SK-N-SH (cell line): ENCODE data around the gene INHBB. TPM values are rescaled to one million over a fixed set of nuclear protein-coding genes. Genes with fewer than 3 reads are reported as not detected.

Source experiments
- CTCF ChIA-PET: fragments of 300-600, 350-600 bp; formaldehyde crosslinking; extraction: SDS; loops from one replicate; lab custom pipeline; 2021; lab: Yijun Ruan, JAX
- POLR2A ChIA-PET: fragments of 350-600 bp; sonication (Branson Sonifier 250); formaldehyde crosslinking; extraction: SDS; loops from one replicate; lab custom pipeline; 2020; ENCODE audit warnings: antibody characterized with exemption, inconsistent platforms; lab: Yijun Ruan, JAX
- DNase-seq: peaks from one replicate; pipeline ENCODE4 v3.0.0; 2012
- H2AFZ ChIP-seq: fragments of 200-600 bp; sonication (generic); 2 replicates; pipeline ENCODE4 v1.8.1; 2016; ENCODE audit warnings: antibody characterized with exemption, mild to moderate bottlenecking, low read depth
- H3F3A ChIP-seq: fragments of 200-600 bp; sonication (generic); replicated peaks from 2 replicates; pipeline ENCODE3; 2016; ENCODE audit warnings: antibody characterized with exemption, mild to moderate bottlenecking; ENCODE audit not compliant: insufficient read depth
- H3K27ac ChIP-seq, 2 experiments: fragments of 200-500 bp in 1 of 2; fragments of 200-600 bp in 1 of 2; sonication (Bioruptor generic) in 1 of 2; sonication (generic), shearing (Covaris generic) in 1 of 2; 2 replicates each; pipeline versions ENCODE4 v1.5.1 to v1.6.1; 2014 to 2016; ENCODE audit warnings: low read depth in 2 of 2, inconsistent platforms in 1 of 2, low read length in 1 of 2, mild to moderate bottlenecking in 1 of 2, mixed read lengths in 1 of 2
- H3K27me3 ChIP-seq: fragments of 200-600 bp; sonication (generic), shearing (Covaris generic); 2 replicates; pipeline ENCODE4 v1.6.1; 2016; ENCODE audit warnings: mixed run types; ENCODE audit not compliant: insufficient read depth
- H3K36me3 ChIP-seq, 2 experiments: fragments of 200-500 bp in 1 of 2; fragments of 200-600 bp in 1 of 2; sonication (Bioruptor generic) in 1 of 2; sonication (generic) in 1 of 2; replicated peaks in 1 of 2; 2 replicates each; pipeline versions ENCODE3 to v1.5.1; 2014 to 2016; ENCODE audit warnings: low read length in 1 of 2, mild to moderate bottlenecking in 1 of 2; ENCODE audit not compliant: insufficient read depth in 2 of 2, control insufficient read depth in 1 of 2
- H3K4me1 ChIP-seq, 2 experiments: fragments of 200-500 bp in 1 of 2; fragments of 200-600 bp in 1 of 2; sonication (Bioruptor generic) in 1 of 2; sonication (generic), shearing (Covaris generic) in 1 of 2; 2 replicates each; pipeline versions ENCODE4 v1.5.1 to v1.6.1; 2014 to 2016; ENCODE audit warnings: low read depth in 1 of 2, low read length in 1 of 2, mixed run types in 1 of 2; ENCODE audit not compliant: insufficient read depth in 2 of 2, control insufficient read depth in 1 of 2
- H3K4me2 ChIP-seq: fragments of 200-600 bp; sonication (generic), shearing (Covaris generic); 2 replicates; pipeline ENCODE4 v1.6.1; 2017; ENCODE audit warnings: mixed run types
- H3K4me3 ChIP-seq, 2 experiments: fragments of 200-500 bp in 1 of 2; fragments of 200-600 bp in 1 of 2; sonication (Bioruptor generic) in 1 of 2; sonication (generic), shearing (Covaris generic) in 1 of 2; 2 replicates each; pipeline versions ENCODE4 v1.5.1 to v1.8.1; 2014 to 2016; ENCODE audit warnings: low read depth in 2 of 2, inconsistent platforms in 1 of 2, low read length in 1 of 2, mild to moderate bottlenecking in 1 of 2, mixed read lengths in 1 of 2, moderate library complexity in 1 of 2
- H3K79me2 ChIP-seq: fragments of 200-600 bp; sonication (generic); 2 replicates; pipeline ENCODE4 v1.8.1; 2017; ENCODE audit warnings: mild to moderate bottlenecking; ENCODE audit not compliant: insufficient read depth
- H3K9ac ChIP-seq: fragments of 200-600 bp; sonication (generic); 2 replicates; pipeline ENCODE4 v1.6.1; 2017; ENCODE audit warnings: mixed run types
- H3K9me2 ChIP-seq: fragments of 200-600 bp; sonication (generic); 2 replicates; pipeline ENCODE4 v1.6.1; 2017; ENCODE audit warnings: mixed run types
- H3K9me3 ChIP-seq: fragments of 200-600 bp; sonication (generic); 2 replicates; pipeline ENCODE4 v1.6.1; 2017; ENCODE audit warnings: mixed run types, mild to moderate bottlenecking, moderate library complexity
- H4K20me1 ChIP-seq: fragments of 200-600 bp; sonication (generic); 2 replicates; pipeline ENCODE4 v1.6.1; 2017; ENCODE audit warnings: mild to moderate bottlenecking, mixed run types; ENCODE audit not compliant: insufficient read depth
- ELF1 ChIP-seq: IDR thresholded peaks from 2 replicates; pipeline ENCODE4 v1.4.0; 2012
- EZH2phosphoT487 ChIP-seq: fragments of 200-600 bp; sonication (generic); IDR thresholded peaks from 2 replicates; pipeline ENCODE4 v1.6.1; 2017; ENCODE audit warnings: low read depth, mixed run types, mild to moderate bottlenecking, antibody characterized with exemption, moderate library complexity, borderline replicate concordance
- FOXJ3 ChIP-seq: sonication (generic); formaldehyde crosslinking; IDR thresholded peaks from 2 replicates; pipeline ENCODE4 v1.5.1; 2020; ENCODE audit warnings: mild to moderate bottlenecking, missing genetic modification reagents
- GABPA ChIP-seq: IDR thresholded peaks from 2 replicates; pipeline ENCODE4 v1.4.0; 2012; ENCODE audit warnings: low read depth, mild to moderate bottlenecking
- GATA2 ChIP-seq: sonication (generic); formaldehyde crosslinking; IDR thresholded peaks from 2 replicates; pipeline ENCODE4 v1.5.0; 2020; ENCODE audit warnings: mild to moderate bottlenecking, missing genetic modification reagents
- MEF2A ChIP-seq: IDR thresholded peaks from 2 replicates; pipeline ENCODE4 v1.4.0; 2012; ENCODE audit warnings: low read depth, borderline replicate concordance
- MXI1 ChIP-seq: IDR thresholded peaks from 2 replicates; pipeline ENCODE4 v1.6.1; 2012; ENCODE audit warnings: mild to moderate bottlenecking, low read depth, low read length, improper control_type of control experiment
- NFIC ChIP-seq: IDR thresholded peaks from 2 replicates; pipeline ENCODE4 v1.4.0; 2012; ENCODE audit warnings: borderline replicate concordance
- NRF1 ChIP-seq: IDR thresholded peaks from 2 replicates; pipeline ENCODE4 v1.6.1; 2012; ENCODE audit warnings: low read depth, mild to moderate bottlenecking, low read length
- POLR2AphosphoS5 ChIP-seq: IDR thresholded peaks from 2 replicates; pipeline ENCODE4 v1.6.1; 2012; ENCODE audit warnings: low read depth, low read length
- RCOR1 ChIP-seq: fragments of 150-350 bp; IDR thresholded peaks from 2 replicates; pipeline ENCODE4 v1.6.1; 2017; ENCODE audit warnings: antibody characterized with exemption, low read length
- SMC3 ChIP-seq: IDR thresholded peaks from 2 replicates; pipeline ENCODE4 v1.6.1; 2012; ENCODE audit warnings: low read depth, low read length, improper control_type of control experiment
- TEAD4 ChIP-seq: IDR thresholded peaks from 2 replicates; pipeline ENCODE4 v1.4.0; 2012; ENCODE audit warnings: mild to moderate bottlenecking, borderline replicate concordance; ENCODE audit not compliant: insufficient read depth
- WGBS: methylation state at CpG from one replicate; pipeline ENCODE4 v1.1.6; 2017; ENCODE audit warnings: low lambda C conversion rate; 5-methylcytosine and 5-hydroxymethylcytosine counted together
- polyA plus RNA-seq, 3 experiments: library from polyadenylated mRNA; depleted of rRNA; stranded (reverse); fragments of >200 nt; gene quantifications; 2 replicates each; pipeline ENCODE4 v1.2.3, GENCODE V29; 2012
- TF ChIP-seq, protein P1 (sequence below): fragments of 200-600 bp; sonication (generic); IDR thresholded peaks from 2 replicates; pipeline ENCODE4 v1.6.1; 2017; ENCODE audit warnings: antibody characterized with exemption, mild to moderate bottlenecking, moderate library complexity
- TF ChIP-seq, protein P2 (sequence below): IDR thresholded peaks from 2 replicates; pipeline ENCODE4 v1.4.0; 2012; ENCODE audit warnings: low read depth, borderline replicate concordance
- TF ChIP-seq, protein P3 (sequence below): fragments of 150-350 bp; IDR thresholded peaks from 2 replicates; pipeline ENCODE4 v1.6.1; 2017; ENCODE audit warnings: antibody characterized with exemption, low read length, low read depth, borderline replicate concordance

INHBB gene
- polyA plus RNA-seq, 1 of the 3 experiments (the other 2 are of a cell fraction) = 0.03 TPM

DNA sequence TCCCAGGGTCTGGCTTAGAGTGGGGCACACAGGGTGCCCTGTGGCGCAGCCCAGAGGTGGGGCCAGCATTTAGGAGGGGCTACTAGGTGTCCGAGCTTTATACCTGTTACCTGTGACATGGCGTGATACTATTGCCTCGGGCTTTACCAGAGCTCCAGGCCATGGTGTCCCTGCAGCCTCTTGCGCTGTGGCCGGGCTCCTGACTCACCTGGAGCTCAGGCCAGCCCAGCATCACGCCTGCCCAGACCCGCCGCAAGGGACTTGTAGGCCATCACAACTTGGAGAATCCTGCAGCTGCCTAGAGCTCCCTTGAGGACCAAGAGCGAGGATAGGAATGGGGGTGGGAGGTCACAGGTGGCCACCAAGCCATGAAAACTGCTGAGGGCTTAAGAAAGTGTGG lies 8.0 kb downstream of the INHBB start:
- no peak for DNase-seq
- H3K9ac ChIP-seq = no peak overlapping the region
- H3K4me3 ChIP-seq = no peak overlapping the region
- H3K9me3 ChIP-seq = no peaks in the 10 kb centered on the region
- no peaks in the 10 kb centered on the region for H3F3A ChIP-seq
- no peaks in the 10 kb centered on the region for H4K20me1 ChIP-seq
- no peaks in the 10 kb centered on the region for H3K9me2 ChIP-seq
- TF ChIP-seq MEF2A (no peak), GABPA (no peak), TEAD4 (no peak), EZH2phosphoT487 (no peak), SMC3 (no peak)
- H3K36me3 ChIP-seq = no peaks in the 10 kb centered on the region
- H3K4me1 ChIP-seq = no peaks in the 10 kb centered on the region; a peak in 1 of 4 replicates
- 0 out of 2 replicates have a peak, but pooled peaks cover 12% of the 10 kb centered on the region for H3K27me3 ChIP-seq
- H2AFZ ChIP-seq = no peak overlapping the region
- POLR2A ChIA-PET = no interaction called here
- WGBS = 68% methylated on average over 5 of the region's 10 CpGs
- H3K79me2 ChIP-seq = no peaks in the 10 kb centered on the region
- CTCF ChIA-PET = interaction anchor here (0.6 to 1.0 kb wide), 2 partner anchors 123 to 327 kb away, joined by 3 read pairs; no protein-coding TSS in a partner anchor
- H3K4me2 ChIP-seq = no peak overlapping the region
- H3K27ac ChIP-seq = no peak overlapping the region

DNA sequence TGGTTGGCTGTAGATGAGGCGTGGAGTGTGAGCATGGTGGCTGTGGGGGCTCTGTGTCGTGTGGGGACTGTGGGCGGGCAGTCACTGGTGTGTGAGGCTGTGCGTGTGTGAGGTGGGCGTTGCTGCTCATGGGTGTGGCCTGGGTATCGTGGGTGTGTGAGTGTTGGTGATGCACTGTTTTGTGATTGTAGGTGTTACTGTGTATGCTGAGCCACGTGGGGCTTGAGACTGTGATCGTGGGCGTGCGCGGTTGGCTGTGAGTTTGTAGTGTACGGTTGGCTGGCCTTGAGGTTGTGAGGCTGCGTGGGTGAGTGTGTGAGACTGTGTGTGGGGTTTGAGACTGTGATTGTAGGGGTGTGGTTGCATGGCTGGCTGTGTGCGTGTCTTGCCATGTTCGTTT lies 8.5 kb downstream of the INHBB start:
- H3K27me3 ChIP-seq = 0 out of 2 replicates have a peak, but pooled peaks cover 12% of the 10 kb centered on the region
- H3K79me2 ChIP-seq = no peaks in the 10 kb centered on the region
- H3K9me3 ChIP-seq = no peaks in the 10 kb centered on the region
- H3K27ac ChIP-seq = no peak overlapping the region
- H3K9me2 ChIP-seq = no peaks in the 10 kb centered on the region
- ChIA-PET POLR2A (no interaction called here), CTCF (interaction anchor here (1.0 kb wide), 1 partner anchor 327 kb away, joined by 3 read pairs; no protein-coding TSS in a partner anchor)
- DNase-seq = no peak
- H3F3A ChIP-seq = no peaks in the 10 kb centered on the region
- H3K9ac ChIP-seq = no peak overlapping the region
- no peaks in the 10 kb centered on the region; a peak in 1 of 4 replicates for H3K4me1 ChIP-seq
- no peaks in the 10 kb centered on the region for H4K20me1 ChIP-seq
- no peaks in the 10 kb centered on the region for H3K36me3 ChIP-seq
- no peak overlapping the region for H3K4me3 ChIP-seq
- 77% methylated on average over 15 of the region's 15 CpGs for WGBS
- no peak overlapping the region for H2AFZ ChIP-seq
- TF ChIP-seq POLR2AphosphoS5 (no peak), ELF1 (no peak), TEAD4 (no peak), NFIC (no peak), GATA2 (CRISPR knock-in tag) (no peak), FOXJ3 (CRISPR knock-in tag) (no peak), MEF2A (no peak), RCOR1 (no peak), GABPA (no peak), NRF1 (no peak), MXI1 (no peak)
- TF ChIP-seq, protein P1, sequence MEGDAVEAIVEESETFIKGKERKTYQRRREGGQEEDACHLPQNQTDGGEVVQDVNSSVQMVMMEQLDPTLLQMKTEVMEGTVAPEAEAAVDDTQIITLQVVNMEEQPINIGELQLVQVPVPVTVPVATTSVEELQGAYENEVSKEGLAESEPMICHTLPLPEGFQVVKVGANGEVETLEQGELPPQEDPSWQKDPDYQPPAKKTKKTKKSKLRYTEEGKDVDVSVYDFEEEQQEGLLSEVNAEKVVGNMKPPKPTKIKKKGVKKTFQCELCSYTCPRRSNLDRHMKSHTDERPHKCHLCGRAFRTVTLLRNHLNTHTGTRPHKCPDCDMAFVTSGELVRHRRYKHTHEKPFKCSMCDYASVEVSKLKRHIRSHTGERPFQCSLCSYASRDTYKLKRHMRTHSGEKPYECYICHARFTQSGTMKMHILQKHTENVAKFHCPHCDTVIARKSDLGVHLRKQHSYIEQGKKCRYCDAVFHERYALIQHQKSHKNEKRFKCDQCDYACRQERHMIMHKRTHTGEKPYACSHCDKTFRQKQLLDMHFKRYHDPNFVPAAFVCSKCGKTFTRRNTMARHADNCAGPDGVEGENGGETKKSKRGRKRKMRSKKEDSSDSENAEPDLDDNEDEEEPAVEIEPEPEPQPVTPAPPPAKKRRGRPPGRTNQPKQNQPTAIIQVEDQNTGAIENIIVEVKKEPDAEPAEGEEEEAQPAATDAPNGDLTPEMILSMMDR = no peak
- TF ChIP-seq, protein P2, sequence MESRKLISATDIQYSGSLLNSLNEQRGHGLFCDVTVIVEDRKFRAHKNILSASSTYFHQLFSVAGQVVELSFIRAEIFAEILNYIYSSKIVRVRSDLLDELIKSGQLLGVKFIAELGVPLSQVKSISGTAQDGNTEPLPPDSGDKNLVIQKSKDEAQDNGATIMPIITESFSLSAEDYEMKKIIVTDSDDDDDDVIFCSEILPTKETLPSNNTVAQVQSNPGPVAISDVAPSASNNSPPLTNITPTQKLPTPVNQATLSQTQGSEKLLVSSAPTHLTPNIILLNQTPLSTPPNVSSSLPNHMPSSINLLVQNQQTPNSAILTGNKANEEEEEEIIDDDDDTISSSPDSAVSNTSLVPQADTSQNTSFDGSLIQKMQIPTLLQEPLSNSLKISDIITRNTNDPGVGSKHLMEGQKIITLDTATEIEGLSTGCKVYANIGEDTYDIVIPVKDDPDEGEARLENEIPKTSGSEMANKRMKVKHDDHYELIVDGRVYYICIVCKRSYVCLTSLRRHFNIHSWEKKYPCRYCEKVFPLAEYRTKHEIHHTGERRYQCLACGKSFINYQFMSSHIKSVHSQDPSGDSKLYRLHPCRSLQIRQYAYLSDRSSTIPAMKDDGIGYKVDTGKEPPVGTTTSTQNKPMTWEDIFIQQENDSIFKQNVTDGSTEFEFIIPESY = no peak
- TF ChIP-seq, protein P3, sequence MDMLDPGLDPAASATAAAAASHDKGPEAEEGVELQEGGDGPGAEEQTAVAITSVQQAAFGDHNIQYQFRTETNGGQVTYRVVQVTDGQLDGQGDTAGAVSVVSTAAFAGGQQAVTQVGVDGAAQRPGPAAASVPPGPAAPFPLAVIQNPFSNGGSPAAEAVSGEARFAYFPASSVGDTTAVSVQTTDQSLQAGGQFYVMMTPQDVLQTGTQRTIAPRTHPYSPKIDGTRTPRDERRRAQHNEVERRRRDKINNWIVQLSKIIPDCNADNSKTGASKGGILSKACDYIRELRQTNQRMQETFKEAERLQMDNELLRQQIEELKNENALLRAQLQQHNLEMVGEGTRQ = no peak
- TF ChIP-seq, all 33 proteins: peak for 0
- H3K4me2 ChIP-seq = no peak overlapping the region
